GM06990 (cell line): ENCODE results near the gene BRI3.

Experiments
- DNase-seq: peaks from one replicate; pipeline ENCODE4 v3.0.0-alpha.2; 2011; ENCODE audit not compliant: insufficient read length; ENCODE audit errors: extremely low read depth
- H3K27me3 ChIP-seq: replicated peaks from 2 replicates; pipeline ENCODE4 v1.6.0; 2011; ENCODE audit warnings: low read length; ENCODE audit not compliant: control insufficient read depth, insufficient read depth
- H3K36me3 ChIP-seq: 2 replicates; pipeline ENCODE4 v1.5.1; 2011; ENCODE audit warnings: low read length; ENCODE audit not compliant: control insufficient read depth, insufficient read depth
- H3K4me3 ChIP-seq: replicated peaks from 2 replicates; pipeline ENCODE4 v1.5.1; 2011; ENCODE audit warnings: low read depth, mild to moderate bottlenecking, control low read depth, low read length
- TF ChIP-seq, protein P1 (sequence below): IDR thresholded peaks from 2 replicates; pipeline ENCODE4 v1.5.1; 2011; ENCODE audit warnings: low read length, control low read depth, mild to moderate bottlenecking, inconsistent platforms; ENCODE audit not compliant: insufficient read depth, poor library complexity, severe bottlenecking

Gene BRI3

DNA sequence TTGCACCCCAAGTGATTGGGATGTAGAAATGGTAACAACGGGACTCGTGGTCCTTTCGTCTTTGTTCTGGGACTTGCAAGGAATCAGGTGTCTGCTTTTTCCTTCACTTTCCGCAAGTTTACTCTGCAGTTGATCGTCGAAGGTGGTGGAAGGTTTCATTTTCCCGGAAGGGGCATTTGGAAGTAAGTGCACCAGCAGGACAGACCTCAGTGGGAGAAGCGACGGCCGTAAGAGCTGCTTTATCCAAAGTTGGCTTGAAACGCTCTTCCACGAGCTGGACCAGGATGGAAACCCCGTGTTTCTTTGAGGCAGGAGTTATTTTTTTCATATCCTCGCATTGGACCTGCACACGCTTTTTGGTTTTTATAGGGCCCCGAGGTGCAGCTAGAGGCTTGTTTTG, 1.2 kb downstream of the BRI3 start:
- peaks cover 1% of the 10 kb centered on the region for H3K36me3 ChIP-seq
- H3K27me3 ChIP-seq: no peaks in the 10 kb centered on the region
- no peak for DNase-seq
- H3K4me3 ChIP-seq: peak overlapping the region; percentile 74
- TF ChIP-seq, protein P1, sequence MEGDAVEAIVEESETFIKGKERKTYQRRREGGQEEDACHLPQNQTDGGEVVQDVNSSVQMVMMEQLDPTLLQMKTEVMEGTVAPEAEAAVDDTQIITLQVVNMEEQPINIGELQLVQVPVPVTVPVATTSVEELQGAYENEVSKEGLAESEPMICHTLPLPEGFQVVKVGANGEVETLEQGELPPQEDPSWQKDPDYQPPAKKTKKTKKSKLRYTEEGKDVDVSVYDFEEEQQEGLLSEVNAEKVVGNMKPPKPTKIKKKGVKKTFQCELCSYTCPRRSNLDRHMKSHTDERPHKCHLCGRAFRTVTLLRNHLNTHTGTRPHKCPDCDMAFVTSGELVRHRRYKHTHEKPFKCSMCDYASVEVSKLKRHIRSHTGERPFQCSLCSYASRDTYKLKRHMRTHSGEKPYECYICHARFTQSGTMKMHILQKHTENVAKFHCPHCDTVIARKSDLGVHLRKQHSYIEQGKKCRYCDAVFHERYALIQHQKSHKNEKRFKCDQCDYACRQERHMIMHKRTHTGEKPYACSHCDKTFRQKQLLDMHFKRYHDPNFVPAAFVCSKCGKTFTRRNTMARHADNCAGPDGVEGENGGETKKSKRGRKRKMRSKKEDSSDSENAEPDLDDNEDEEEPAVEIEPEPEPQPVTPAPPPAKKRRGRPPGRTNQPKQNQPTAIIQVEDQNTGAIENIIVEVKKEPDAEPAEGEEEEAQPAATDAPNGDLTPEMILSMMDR: no peak

DNA sequence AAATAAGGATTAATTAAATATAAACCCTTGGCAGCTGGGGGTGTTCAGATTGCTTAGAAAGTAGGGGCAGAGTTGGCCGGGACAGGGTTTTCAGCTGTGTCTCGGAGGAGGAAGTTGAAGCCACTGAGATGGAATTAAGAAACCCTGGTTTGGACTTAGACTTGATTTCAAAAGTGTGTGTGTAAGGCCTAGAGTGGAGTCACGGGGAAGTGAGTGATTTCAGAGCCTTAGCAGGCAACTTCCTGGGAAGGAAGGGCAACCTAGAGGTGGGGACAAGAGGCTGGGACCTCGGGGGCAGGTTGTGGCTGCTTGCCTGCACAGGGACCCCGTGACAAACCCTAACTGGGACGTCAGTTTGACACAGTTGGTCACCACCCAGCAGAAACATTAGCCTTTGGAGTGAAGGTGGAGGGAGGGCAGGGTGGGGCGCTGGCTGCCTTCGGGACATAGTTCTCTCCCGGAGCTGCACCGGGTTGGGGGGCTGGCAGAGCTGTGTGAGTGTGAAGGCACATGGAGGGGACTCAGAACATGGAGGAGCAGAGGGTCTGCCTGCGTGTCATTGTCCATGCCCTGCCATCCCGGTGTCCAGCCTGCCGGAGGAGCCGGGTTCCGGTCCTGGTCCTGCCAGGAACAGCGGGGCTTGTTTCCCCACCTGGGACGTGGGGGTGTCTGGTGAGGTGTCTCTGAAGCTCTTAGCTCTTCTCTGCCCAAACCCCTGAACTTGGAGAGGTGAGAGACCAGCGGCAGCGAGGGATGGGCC, 1.8 kb downstream of the BRI3 start:
- DNase-seq: no peak
- Histone ChIP-seq H3K36me3 (peaks cover 1% of the 10 kb centered on the region), H3K4me3 (no peak overlapping the region), H3K27me3 (no peaks in the 10 kb centered on the region)
- TF ChIP-seq, protein P1: no peak

DNA sequence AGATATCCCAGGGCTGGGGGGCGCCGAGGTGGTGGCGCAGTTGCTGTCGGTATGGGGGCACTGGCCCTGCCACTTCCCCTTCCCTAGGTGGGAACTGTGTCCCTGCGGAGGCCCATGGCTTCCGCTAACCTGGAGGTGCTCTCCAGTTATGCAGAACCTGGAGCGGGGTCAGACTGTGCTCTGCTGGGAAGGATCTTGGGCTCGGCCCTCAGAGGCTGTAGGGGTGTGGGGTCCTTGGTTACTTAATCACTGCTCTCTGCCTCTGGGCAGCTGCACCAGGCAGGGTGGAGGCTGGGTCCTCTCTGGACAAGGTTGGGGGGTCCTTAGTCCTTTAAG, 2.4 kb downstream of the BRI3 start:
- no peak for DNase-seq
- TF ChIP-seq, protein P1: no peak
- no peak overlapping the region for H3K4me3 ChIP-seq
- H3K36me3 ChIP-seq: peaks cover 1% of the 10 kb centered on the region
- H3K27me3 ChIP-seq: no peaks in the 10 kb centered on the region

DNA sequence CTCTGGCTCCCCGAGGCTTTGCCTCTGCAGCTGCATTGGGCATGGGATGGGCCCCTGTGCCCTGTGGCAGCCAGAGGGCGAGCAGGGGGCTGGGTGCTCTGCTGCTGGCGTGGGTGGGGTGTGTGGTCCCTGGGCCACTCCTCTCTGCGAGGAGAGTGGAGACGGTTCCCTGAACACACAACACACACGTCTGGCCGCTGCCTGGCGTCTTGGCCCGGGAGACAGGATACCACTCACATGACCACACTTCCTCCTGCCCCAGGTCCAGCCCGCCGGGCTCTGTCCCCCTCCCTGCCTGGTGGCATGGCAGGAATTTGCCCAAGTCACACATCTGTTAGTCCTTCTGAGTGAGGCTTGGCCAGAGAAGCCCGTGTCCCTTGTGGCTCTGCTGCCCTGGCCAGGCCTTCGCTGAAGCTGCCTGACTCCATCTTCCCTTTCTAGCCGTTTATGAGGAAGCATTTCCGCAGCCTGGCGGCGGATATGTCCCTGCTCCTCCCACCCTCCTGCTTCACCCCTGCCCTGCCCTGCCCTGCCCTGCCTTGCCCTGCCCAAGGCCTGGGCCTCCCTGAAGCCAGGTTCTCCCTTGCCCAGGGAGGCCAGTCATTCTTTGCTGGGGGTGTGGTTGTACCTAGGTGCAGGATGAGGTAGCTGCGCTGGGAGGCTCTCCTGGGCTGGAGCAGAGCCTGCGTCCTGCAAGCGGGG, 3.0 kb downstream of the BRI3 start:
- H3K27me3 ChIP-seq: no peaks in the 10 kb centered on the region
- DNase-seq: no peak
- TF ChIP-seq, protein P1: no peak
- H3K36me3 ChIP-seq: peaks cover 1% of the 10 kb centered on the region
- H3K4me3 ChIP-seq: no peak overlapping the region

DNA sequence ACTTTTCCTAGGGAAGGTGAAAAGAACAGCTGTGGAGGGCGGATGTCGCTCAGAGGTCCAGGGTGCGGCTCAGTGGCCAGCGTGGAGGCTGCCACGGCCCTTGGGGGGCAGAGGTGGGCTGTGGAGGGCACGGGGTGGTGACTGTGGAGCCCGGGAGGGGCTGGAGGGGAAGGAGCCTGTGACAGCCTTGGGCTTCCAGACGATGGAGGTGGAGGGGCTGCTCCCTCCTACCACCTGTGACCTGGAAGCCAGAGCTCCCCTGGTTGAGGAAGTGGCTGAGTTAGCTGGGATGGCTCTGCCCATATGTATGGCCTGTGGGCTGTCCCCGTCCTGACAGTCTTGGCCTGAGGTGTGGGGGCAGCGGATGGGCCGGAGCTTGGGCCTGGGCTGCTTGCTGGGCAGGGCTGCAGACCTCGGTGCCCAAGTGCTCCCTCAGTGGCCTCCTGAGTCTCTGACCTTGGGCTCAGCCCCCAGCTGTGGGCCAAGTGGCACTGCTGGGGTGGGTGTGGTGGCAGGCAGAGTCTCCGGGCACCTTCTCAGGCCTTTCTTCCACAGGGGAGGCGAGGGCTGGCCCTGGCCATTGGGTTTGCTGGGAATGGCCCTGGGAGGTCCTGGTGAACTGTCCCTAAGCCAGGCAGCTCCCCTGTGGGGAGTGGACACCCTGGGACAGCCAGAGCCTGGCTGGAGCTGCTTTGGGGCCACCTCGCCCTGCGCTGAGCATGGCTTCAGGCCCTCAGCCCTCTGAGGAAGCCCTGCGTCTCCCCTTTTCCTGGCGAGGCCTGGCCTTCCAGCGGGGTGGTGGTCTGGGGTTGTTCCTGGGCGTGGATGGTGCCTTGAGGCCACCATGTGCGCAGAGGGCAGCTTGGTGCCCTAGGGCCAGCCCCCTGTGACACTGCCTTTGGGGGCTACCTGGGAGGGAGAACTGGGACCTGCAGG, 3.9 kb downstream of the BRI3 start:
- Histone ChIP-seq H3K36me3 (peaks cover 1% of the 10 kb centered on the region), H3K4me3 (no peak overlapping the region), H3K27me3 (no peaks in the 10 kb centered on the region)
- no peak for DNase-seq
- TF ChIP-seq, protein P1: no peak
